GM12892 (cell line): ENCODE measurements around the gene PSKH1.

Source experiments
- POLR2A ChIP-seq: IDR thresholded peaks from 2 replicates; pipeline ENCODE4 v1.6.1; 2011; ENCODE audit warnings: low read depth, low read length, control low read depth
- POLR2AphosphoS5 ChIP-seq: IDR thresholded peaks from 2 replicates; pipeline ENCODE4 v1.6.1; 2011; ENCODE audit warnings: low read depth, low read length, control low read depth

GRCh38 chr16:67855789-67856188 lies 37.3 kb upstream of the PSKH1 start:
- TF ChIP-seq POLR2A (no peak), POLR2AphosphoS5 (no peak)
